LNCAP (cell line): ENCODE results near the gene RIPK4.
A peak's percentile ranks its signal among the peaks of the same experiment; 100 is the strongest.

ENCODE experiments used
- CTCF ChIP-seq: fragments of 450-650 bp; IDR thresholded peaks from 2 replicates; pipeline ENCODE4 v1.5.1; 2017; ENCODE audit warnings: mild to moderate bottlenecking

The RIPK4 gene

GRCh38 chr21:41770901-41771624 lies 4.2 kb upstream of the RIPK4 start:
- no peak for TF ChIP-seq CTCF

DNA sequence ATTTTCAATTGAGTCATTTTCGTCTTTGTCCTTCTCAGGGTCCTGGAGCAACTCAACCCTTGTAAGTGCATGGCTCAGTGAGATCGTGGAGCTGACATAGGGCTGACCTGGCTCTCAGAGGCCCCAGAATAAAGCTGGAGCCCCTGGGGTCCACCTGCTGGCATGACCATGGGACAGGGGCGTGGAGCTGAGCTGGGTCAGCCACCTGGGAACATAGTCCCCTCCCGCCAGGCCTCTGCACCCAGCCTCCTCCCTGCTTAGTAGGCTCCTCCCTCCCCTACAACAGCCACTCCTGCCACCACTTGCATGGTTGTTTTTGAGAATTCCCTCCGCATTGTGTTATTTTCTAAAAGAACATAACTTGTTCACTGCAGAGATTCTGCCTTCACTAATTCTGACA lies 3.1 kb upstream of the RIPK4 start:
- no peak for TF ChIP-seq CTCF

- no peak for TF ChIP-seq CTCF
These were observed 2.7 kb upstream of the RIPK4 start for GRCh38 chr21:41769521-41769920.

- no peak for TF ChIP-seq CTCF
These were observed 2.3 kb upstream of the RIPK4 start for GRCh38 chr21:41769111-41769510.

GRCh38 chr21:41768437-41769042 lies 1.7 kb upstream of the RIPK4 start:
- peak; percentile 26; the same call in 1 of the 2 replicates for TF ChIP-seq CTCF

- TF ChIP-seq CTCF: no peak
These were observed 969 bp upstream of the RIPK4 start for GRCh38 chr21:41767606-41768436.

DNA sequence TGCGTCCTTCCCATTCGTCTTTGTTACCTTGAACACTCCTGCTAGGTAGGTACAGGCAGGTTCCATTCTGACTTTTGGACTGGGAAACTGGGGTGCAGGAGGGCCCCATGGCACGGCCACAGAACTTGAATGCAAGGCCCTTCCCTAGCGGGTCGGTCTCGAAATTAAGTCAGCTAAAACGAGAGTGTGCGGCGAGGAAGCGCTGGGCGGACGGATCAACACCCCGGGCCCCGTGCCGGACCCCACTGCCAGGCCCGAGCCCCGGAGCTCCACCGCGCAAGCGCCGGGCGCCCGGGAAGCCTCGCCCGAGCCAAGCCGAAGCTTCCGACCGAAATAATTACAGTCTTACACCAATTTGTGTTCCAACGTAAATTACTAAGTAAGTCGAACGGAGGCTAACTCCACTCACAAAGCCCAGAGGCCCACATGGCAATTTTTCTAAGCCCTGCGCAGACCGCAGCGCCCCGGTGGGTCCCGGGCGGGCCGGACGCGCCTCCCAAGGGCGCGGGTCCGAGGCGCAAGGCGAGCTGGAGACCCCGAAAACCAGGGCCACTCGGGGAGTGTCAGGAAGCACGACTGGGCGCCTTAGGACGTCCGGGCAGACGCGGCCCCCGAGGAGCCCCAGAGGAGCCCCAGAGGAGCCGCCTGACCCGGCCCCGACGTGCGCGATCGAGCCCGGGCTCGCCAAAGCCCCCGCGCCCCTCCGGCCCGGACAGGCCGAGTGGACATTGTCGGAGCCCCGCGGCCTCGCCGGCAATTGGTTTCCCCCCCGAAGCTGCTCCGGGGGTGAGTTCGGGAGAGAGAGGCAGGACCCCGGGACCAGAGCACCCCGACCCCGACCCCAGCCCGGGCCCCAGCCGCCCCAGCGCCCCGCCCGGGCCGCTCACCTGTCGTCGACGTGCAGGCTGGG lies 624 bp downstream of the RIPK4 start:
- TF ChIP-seq CTCF: no peak
